Mesenchymal stem cell (in vitro differentiated cells and primary cell): Measurements from ENCODE around the gene POLD4.
A peak's percentile ranks its signal among the peaks of the same experiment; 100 is the strongest.

Experiments
- DNase-seq: peaks from one replicate; pipeline ENCODE4 v3.0.0-alpha.2; 2013
- H2AFZ ChIP-seq: one replicate; pipeline ENCODE4 v1.6.1; 2013; ENCODE audit warnings: low read depth, mild to moderate bottlenecking, control low read depth, inconsistent platforms, low read length, moderate library complexity
- H2AK5ac ChIP-seq: 2 replicates; pipeline ENCODE4 v1.6.1; 2013; ENCODE audit warnings: low read length, moderate library complexity, mild to moderate bottlenecking, inconsistent platforms; ENCODE audit not compliant: severe bottlenecking
- H2BK120ac ChIP-seq: one replicate; pipeline ENCODE4 v1.6.1; 2013; ENCODE audit warnings: low read depth, mild to moderate bottlenecking, inconsistent platforms, low read length, moderate library complexity
- H2BK12ac ChIP-seq, 2 experiments: one replicate each; pipeline ENCODE4 v1.6.1; 2013; ENCODE audit warnings: inconsistent platforms in 2 of 2, low read length in 2 of 2, mild to moderate bottlenecking in 2 of 2, moderate library complexity in 2 of 2, control low read depth in 1 of 2
- H2BK15ac ChIP-seq: one replicate; pipeline ENCODE4 v1.6.1; 2013; ENCODE audit warnings: mild to moderate bottlenecking, low read depth, inconsistent platforms; ENCODE audit not compliant: poor library complexity, severe bottlenecking
- H2BK5ac ChIP-seq: 2 replicates; pipeline ENCODE4 v1.6.1; 2013; ENCODE audit warnings: low read depth, mild to moderate bottlenecking, low read length, control low read depth, inconsistent platforms; ENCODE audit not compliant: poor library complexity, severe bottlenecking
- H3K14ac ChIP-seq, 2 experiments: one replicate each; pipeline ENCODE4 v1.6.1; 2013; ENCODE audit warnings: inconsistent platforms in 2 of 2, low read length in 2 of 2, control low read depth in 1 of 2, mild to moderate bottlenecking in 1 of 2, moderate library complexity in 1 of 2
- H3K18ac ChIP-seq, 2 experiments: one replicate each; pipeline ENCODE4 v1.6.1; 2013; ENCODE audit warnings: inconsistent platforms in 2 of 2, low read length in 2 of 2, control low read depth in 1 of 2, low read depth in 1 of 2, mild to moderate bottlenecking in 1 of 2
- H3K23ac ChIP-seq, 2 experiments: one replicate each; pipeline ENCODE4 v1.6.1; 2013; ENCODE audit warnings: inconsistent platforms in 2 of 2, low read length in 2 of 2, mild to moderate bottlenecking in 2 of 2, moderate library complexity in 2 of 2, control low read depth in 1 of 2
- H3K27ac ChIP-seq: 2 replicates; pipeline ENCODE4 v1.5.1; 2013; ENCODE audit warnings: mild to moderate bottlenecking, moderate library complexity, low read length, control low read depth, inconsistent platforms; ENCODE audit not compliant: poor library complexity, severe bottlenecking
- H3K27me3 ChIP-seq, 2 experiments: 2 replicates each; pipeline versions ENCODE4 v1.6.1 to v1.7.0; 2013; ENCODE audit warnings: low read length in 2 of 2, mild to moderate bottlenecking in 2 of 2, moderate library complexity in 2 of 2, control low read depth in 1 of 2, inconsistent platforms in 1 of 2; ENCODE audit not compliant: control insufficient read depth in 1 of 2, insufficient read depth in 1 of 2
- H3K36me3 ChIP-seq, 2 experiments: 2 replicates each; pipeline versions ENCODE4 v1.6.1 to v1.7.0; 2013; ENCODE audit warnings: low read length in 2 of 2, control low read depth in 1 of 2, inconsistent platforms in 1 of 2, low read depth in 1 of 2, mild to moderate bottlenecking in 1 of 2; ENCODE audit not compliant: insufficient read depth in 2 of 2, control insufficient read depth in 1 of 2
- H3K4ac ChIP-seq, 2 experiments: one replicate each; pipeline ENCODE4 v1.6.1; 2013; ENCODE audit warnings: inconsistent platforms in 2 of 2, low read length in 2 of 2, mild to moderate bottlenecking in 2 of 2, moderate library complexity in 2 of 2, control low read depth in 1 of 2, low read depth in 1 of 2
- H3K4me1 ChIP-seq: 2 replicates; pipeline ENCODE4 v1.6.1; 2013; ENCODE audit warnings: low read depth, low read length, control low read depth; ENCODE audit not compliant: control insufficient read depth, insufficient read depth
- H3K4me2 ChIP-seq: 2 replicates; pipeline ENCODE4 v1.6.1; 2013; ENCODE audit warnings: low read length, mild to moderate bottlenecking, inconsistent platforms; ENCODE audit not compliant: poor library complexity, severe bottlenecking
- H3K4me3 ChIP-seq, 2 experiments: 2 replicates each; pipeline versions ENCODE4 v1.5.1 to v1.7.0; 2013; ENCODE audit warnings: low read length in 2 of 2, mild to moderate bottlenecking in 2 of 2, control low read depth in 1 of 2, low read depth in 1 of 2; ENCODE audit not compliant: insufficient read depth in 1 of 2
- H3K79me1 ChIP-seq: replicated peaks from 2 replicates; pipeline ENCODE4 v1.6.1; 2013; ENCODE audit warnings: mild to moderate bottlenecking, control low read depth, low read length, inconsistent platforms; ENCODE audit not compliant: poor library complexity, severe bottlenecking
- H3K9ac ChIP-seq: 2 replicates; pipeline ENCODE4 v1.7.0; 2013; ENCODE audit warnings: mild to moderate bottlenecking, low read length, moderate library complexity
- H3K9me3 ChIP-seq: 2 replicates; pipeline ENCODE4 v1.7.0; 2013; ENCODE audit warnings: mild to moderate bottlenecking, low read length; ENCODE audit not compliant: control insufficient read depth
- H4K8ac ChIP-seq: one replicate; pipeline ENCODE4 v1.6.1; 2013; ENCODE audit warnings: inconsistent platforms, mild to moderate bottlenecking, low read length, moderate library complexity
- H4K91ac ChIP-seq: one replicate; pipeline ENCODE4 v1.6.1; 2013; ENCODE audit warnings: mild to moderate bottlenecking, low read length, inconsistent platforms
- WGBS: methylation state at CpG from one replicate; pipeline ENCODE4 v1.1.7; 2013; ENCODE audit warnings: mixed read lengths; 5-methylcytosine and 5-hydroxymethylcytosine counted together

The POLD4 gene

DNA sequence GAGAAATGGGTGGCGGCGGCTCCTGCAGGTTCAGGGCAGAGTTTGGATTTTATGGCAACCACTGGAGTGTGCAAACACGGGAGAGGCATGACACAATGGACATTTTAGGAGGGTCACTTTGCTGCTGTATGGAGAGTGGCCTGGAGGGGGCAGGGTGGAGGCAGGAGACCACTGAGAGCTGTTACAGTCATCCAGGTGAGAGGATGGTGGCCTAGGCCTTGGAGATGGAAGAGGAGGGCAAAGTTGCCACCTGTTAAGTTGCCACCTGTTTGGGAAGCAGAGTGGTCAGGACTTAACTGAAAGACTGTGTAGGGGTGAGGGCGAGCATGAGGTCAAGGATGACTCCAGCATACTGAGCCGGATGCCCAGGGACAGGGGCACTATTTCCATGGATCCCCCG, 36.1 kb upstream of the POLD4 start:
- 74% methylated on average over 6 of the region's 6 CpGs for WGBS
- H3K4me2 ChIP-seq, result no peak overlapping the region
- no peak overlapping the region for H4K8ac ChIP-seq
- H3K27me3 ChIP-seq, result peaks cover 0 to 11% of the 10 kb centered on the region in 2 experiments
- no peak overlapping the region for H2AK5ac ChIP-seq
- no peaks in the 10 kb centered on the region for H3K9me3 ChIP-seq
- H3K27ac ChIP-seq, result no peak overlapping the region
- H3K4me3 ChIP-seq, result no peak overlapping the region
- no peak overlapping the region for H2BK5ac ChIP-seq
- H3K79me1 ChIP-seq, result peaks cover 20% of the 10 kb centered on the region
- no peak overlapping the region for H3K4ac ChIP-seq
- H2BK120ac ChIP-seq, result no peak overlapping the region
- no peak overlapping the region for H4K91ac ChIP-seq
- peaks cover 22% of the 10 kb centered on the region for H3K4me1 ChIP-seq
- H3K14ac ChIP-seq, result no peak overlapping the region
- no peak overlapping the region for H2AFZ ChIP-seq
- no peak overlapping the region for H3K9ac ChIP-seq
- H3K36me3 ChIP-seq, result peaks cover 2 to 12% of the 10 kb centered on the region in 2 experiments
- no peak overlapping the region for H2BK15ac ChIP-seq
- peak; percentile 40 for DNase-seq
- peak overlapping the region in 1 of 2 experiments; percentile 51 for H2BK12ac ChIP-seq
- no peak overlapping the region for H3K18ac ChIP-seq
- no peak overlapping the region for H3K23ac ChIP-seq

DNA sequence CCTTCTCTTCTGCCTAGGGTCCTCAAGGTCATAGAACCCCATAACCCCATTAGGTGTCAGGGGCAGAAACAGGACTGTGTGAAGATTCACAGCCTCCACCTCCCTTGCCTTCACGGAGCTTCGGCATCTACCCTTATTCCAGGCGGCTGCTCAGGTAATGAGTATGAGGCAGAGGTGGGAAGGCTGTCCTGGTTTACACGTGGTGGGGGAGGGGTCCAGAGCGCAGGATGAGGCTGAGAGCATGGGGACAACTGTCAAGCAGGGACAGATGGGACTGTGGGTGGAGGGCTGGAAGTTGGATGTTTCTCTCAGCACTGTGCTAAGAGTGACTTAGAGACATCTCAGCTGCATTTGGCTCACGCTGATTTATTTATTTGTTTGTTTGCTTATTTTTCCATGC, 34.2 kb upstream of the POLD4 start:
- Histone ChIP-seq H3K9ac (no peak overlapping the region), H3K4me1 (peaks cover 17% of the 10 kb centered on the region), H3K23ac (no peak overlapping the region), H3K36me3 (no peaks in the 10 kb centered on the region), H3K79me1 (peaks cover 9% of the 10 kb centered on the region), H2BK12ac (no peak overlapping the region), H2BK5ac (no peak overlapping the region), H3K9me3 (no peaks in the 10 kb centered on the region), H3K27me3 (peaks cover 0 to 11% of the 10 kb centered on the region in 2 experiments), H2AFZ (no peak overlapping the region), H2BK120ac (no peak overlapping the region), H3K27ac (no peak overlapping the region), H4K8ac (no peak overlapping the region), H3K4me2 (no peak overlapping the region), H3K4me3 (no peak overlapping the region), H4K91ac (no peak overlapping the region), H2AK5ac (no peak overlapping the region), H3K4ac (no peak overlapping the region), H2BK15ac (no peak overlapping the region), H3K18ac (no peak overlapping the region), H3K14ac (no peak overlapping the region)
- WGBS, result 56% methylated on average over 5 of the region's 6 CpGs
- DNase-seq, result no peak

DNA sequence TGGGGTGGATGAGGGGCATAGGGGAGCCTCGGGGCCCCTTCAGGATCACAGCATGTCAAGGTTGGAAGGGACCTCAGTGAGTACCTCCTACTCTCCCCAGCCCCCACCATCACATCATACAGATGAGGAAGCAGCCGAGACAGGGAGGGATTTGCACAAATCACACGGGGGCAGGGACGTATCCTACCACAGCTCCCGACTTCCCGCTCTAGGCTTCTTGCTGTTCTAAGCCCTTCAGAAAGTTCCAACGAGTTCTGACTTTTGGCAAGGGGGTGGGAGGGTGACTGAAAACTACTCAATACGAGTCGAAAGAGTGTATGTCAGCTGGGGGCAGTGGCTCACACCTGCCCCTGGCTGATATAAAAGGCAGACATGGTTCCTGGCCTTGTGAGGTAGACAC, 33.7 kb upstream of the POLD4 start:
- no peak overlapping the region for H4K91ac ChIP-seq
- H4K8ac ChIP-seq, result no peak overlapping the region
- no peak overlapping the region for H2AFZ ChIP-seq
- peaks cover 0 to 11% of the 10 kb centered on the region in 2 experiments for H3K27me3 ChIP-seq
- no peak overlapping the region for H3K14ac ChIP-seq
- H3K4me3 ChIP-seq, result no peak overlapping the region
- H3K9ac ChIP-seq, result no peak overlapping the region
- H2BK5ac ChIP-seq, result no peak overlapping the region
- H3K18ac ChIP-seq, result no peak overlapping the region
- H3K4ac ChIP-seq, result no peak overlapping the region
- no peak overlapping the region for H3K27ac ChIP-seq
- DNase-seq, result no peak
- no peaks in the 10 kb centered on the region for H3K9me3 ChIP-seq
- H2BK12ac ChIP-seq, result no peak overlapping the region
- H2BK120ac ChIP-seq, result no peak overlapping the region
- H3K4me1 ChIP-seq, result peaks cover 17% of the 10 kb centered on the region
- H2BK15ac ChIP-seq, result no peak overlapping the region
- H3K4me2 ChIP-seq, result no peak overlapping the region
- no peak overlapping the region for H3K23ac ChIP-seq
- peaks cover 5% of the 10 kb centered on the region for H3K79me1 ChIP-seq
- WGBS, result 49% methylated on average over 9 of the region's 9 CpGs
- H3K36me3 ChIP-seq, result no peaks in the 10 kb centered on the region
- H2AK5ac ChIP-seq, result no peak overlapping the region

DNA sequence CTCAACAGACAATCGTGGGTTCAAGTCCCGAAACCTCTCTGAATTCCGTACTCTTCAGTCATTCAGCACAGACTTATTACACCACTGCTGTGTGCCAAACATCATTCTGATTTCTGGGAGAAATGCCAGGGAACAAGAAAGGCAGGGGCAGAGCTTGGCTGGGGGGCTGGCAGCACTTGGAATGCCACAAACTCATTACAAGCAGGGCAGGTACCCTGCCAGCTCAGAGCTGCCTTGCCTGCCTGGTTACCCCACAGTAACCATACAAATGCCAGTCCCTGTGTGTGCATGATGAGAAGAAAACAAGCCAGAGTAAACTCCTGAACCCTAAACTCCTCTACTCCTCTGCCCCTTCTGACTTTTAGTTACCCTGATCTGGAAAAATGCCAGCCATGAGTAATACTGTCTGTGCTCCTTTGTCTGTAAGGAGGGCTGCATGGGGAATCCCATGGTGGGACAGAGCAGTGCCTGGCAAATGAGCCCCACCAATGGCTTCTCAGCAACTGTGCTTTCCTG, 31.6 kb upstream of the POLD4 start:
- H3K23ac ChIP-seq, result no peak overlapping the region
- DNase-seq, result peak; percentile 72
- WGBS, result 60% methylated on average over 1 of the region's 3 CpGs
- H3K9me3 ChIP-seq, result no peaks in the 10 kb centered on the region
- no peak overlapping the region for H3K14ac ChIP-seq
- no peak overlapping the region for H3K18ac ChIP-seq
- peaks cover 3% of the 10 kb centered on the region for H3K79me1 ChIP-seq
- no peak overlapping the region for H2AK5ac ChIP-seq
- no peak overlapping the region for H3K4me3 ChIP-seq
- no peak overlapping the region for H2BK12ac ChIP-seq
- no peak overlapping the region for H3K4me2 ChIP-seq
- H2BK15ac ChIP-seq, result no peak overlapping the region
- no peak overlapping the region for H2BK120ac ChIP-seq
- H2BK5ac ChIP-seq, result no peak overlapping the region
- peaks cover 18% of the 10 kb centered on the region for H3K4me1 ChIP-seq
- no peaks in the 10 kb centered on the region for H3K36me3 ChIP-seq
- H3K27me3 ChIP-seq, result peaks cover 0 to 11% of the 10 kb centered on the region in 2 experiments
- H4K8ac ChIP-seq, result no peak overlapping the region
- no peak overlapping the region for H3K27ac ChIP-seq
- H2AFZ ChIP-seq, result no peak overlapping the region
- H3K9ac ChIP-seq, result peak overlapping the region; percentile 21
- no peak overlapping the region for H3K4ac ChIP-seq
- no peak overlapping the region for H4K91ac ChIP-seq
